ENCODE measurements around the gene GNMT. TPM values are rescaled to one million over a fixed set of nuclear protein-coding genes. Genes with fewer than 3 reads are reported as not detected.
"Not testable (repeated sequence)": the region's sequence is repeated elsewhere in the genome, so short reads cannot be mapped to it uniquely, and the experiment has no call there.

Gene GNMT
- total and polyA plus RNA-seq, 10 of the 15 experiments (the other 5 are each of a cell fraction or from before 2014, with no cell fraction given), result 0.27 to 1.1 (median 0.39) TPM

GRCh38 chr6:42940493-42941045 lies 20.0 kb upstream of the GNMT start:
- ATAC-seq, result no peak
- H3K4me1 ChIP-seq (ENCODE audit: control insufficient read depth, insufficient read depth, low read length), result peaks cover 5% of the 10 kb centered on the region
- H3K27me3 ChIP-seq (replicated peaks in 1 of 2; ENCODE audit: control insufficient read depth in 2 of 2, insufficient read depth in 2 of 2, low read length in 1 of 2), result no peaks in the 10 kb centered on the region
- H2AFZ ChIP-seq (ENCODE audit: control insufficient read depth, low read depth, low read length), result no peak overlapping the region
- no peak for FAIRE-seq
- no peak overlapping the region for H3K27ac ChIP-seq (ENCODE audit: control insufficient read depth, insufficient read depth)
- no TSS peak for BruUV-seq (replicated peaks)
- in situ Hi-C loops (cut with MboI) (no loop called here), intact Hi-C loops (cut with micrococcal nuclease; ENCODE audit: unreplicated experiment) (no loop called here)
- ChIA-PET POLR2A (interaction anchor here (0.5 to 1.1 kb wide), 6 partner anchors 10 to 1142 kb away, joined by 3 to 5 read pairs (median 3); no protein-coding TSS in a partner anchor), SMC1A (ENCODE audit: uncharacterized antibody, unreplicated experiment) (interaction anchor here (0.9 to 1.3 kb wide), 3 partner anchors 11 to 240 kb away, joined by 3 read pairs; partner anchors contain the start of gene CNPY3), RAD21 (ENCODE audit: unreplicated experiment) (no interaction called here), CTCF (interaction anchor here (1.2 to 1.5 kb wide), 2 partner anchors 39 to 203 kb away, joined by 3 to 4 read pairs; no protein-coding TSS in a partner anchor)
- no peak for DNase-seq (ENCODE audit: low read depth, low spot score)
- TF ChIP-seq RELA (IDR thresholded peaks at IDR 0.05; ENCODE audit: borderline replicate concordance, partially characterized antibody) (no peak), POLR2A (IDR thresholded peaks at IDR 0.05; ENCODE audit: low read depth, low read length) (peak; percentile 51)
- H3K36me3 ChIP-seq (ENCODE audit: control insufficient read depth in 2 of 2, insufficient read depth in 2 of 2, low read length in 1 of 2), result peaks cover 34 to 38% of the 10 kb centered on the region in 2 experiments
- WGBS (ENCODE audit: insufficient coverage, insufficient replicate concordance, low lambda C conversion rate, missing lambda C conversion rate), result 82% methylated on average over 6 of the region's 6 CpGs
- no peak overlapping the region for H3K9ac ChIP-seq (ENCODE audit: control insufficient read depth, insufficient read depth, low read length)
- H3K79me2 ChIP-seq (ENCODE audit: control insufficient read depth, insufficient read depth, low read length), result peaks cover 5% of the 10 kb centered on the region
- no peaks in the 10 kb centered on the region for H3K9me3 ChIP-seq (replicated peaks; ENCODE audit: control insufficient read depth, insufficient read depth, low read length)
- no peak overlapping the region for H3K4me3 ChIP-seq
- H4K20me1 ChIP-seq (ENCODE audit: control insufficient read depth, insufficient read depth), result peaks cover 3% of the 10 kb centered on the region; the same call in 1 of the 2 replicates
- no peak overlapping the region for H3K4me2 ChIP-seq (ENCODE audit: control insufficient read depth, insufficient read depth)

DNA sequence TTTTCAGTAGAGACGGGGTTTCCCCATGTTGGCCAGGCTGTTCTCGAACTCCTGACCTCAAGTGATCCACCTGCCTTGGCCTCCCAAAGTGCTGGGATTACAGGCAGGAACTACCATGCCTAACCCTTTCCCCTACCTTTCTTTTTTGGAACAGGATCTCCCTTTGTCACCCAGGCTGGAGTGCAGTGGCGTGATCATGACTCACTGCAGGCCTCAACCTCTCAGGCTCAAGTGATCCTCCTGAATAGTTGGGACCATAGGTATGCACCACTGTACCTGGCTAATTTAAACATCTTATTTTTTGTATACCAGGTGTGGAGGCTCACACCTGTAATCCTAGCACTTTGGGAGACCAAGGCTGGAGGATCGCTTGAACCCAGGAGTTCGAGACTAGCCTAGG lies 19.2 kb upstream of the GNMT start:
- intact Hi-C loops (cut with micrococcal nuclease; ENCODE audit: unreplicated experiment); H4K20me1 ChIP-seq (ENCODE audit: control insufficient read depth, insufficient read depth); H3K27ac ChIP-seq (ENCODE audit: control insufficient read depth, insufficient read depth); H3K4me1 ChIP-seq (ENCODE audit: control insufficient read depth, insufficient read depth, low read length); in situ Hi-C loops (cut with MboI); ATAC-seq; H3K27me3 ChIP-seq (replicated peaks in 1 of 2; ENCODE audit: control insufficient read depth in 2 of 2, insufficient read depth in 2 of 2, low read length in 1 of 2); BruUV-seq (replicated peaks); H3K9me3 ChIP-seq (replicated peaks; ENCODE audit: control insufficient read depth, insufficient read depth, low read length); H3K79me2 ChIP-seq (ENCODE audit: control insufficient read depth, insufficient read depth, low read length); FAIRE-seq; DNase-seq (ENCODE audit: low read depth, low spot score); H3K4me3 ChIP-seq; H3K4me2 ChIP-seq (ENCODE audit: control insufficient read depth, insufficient read depth); H2AFZ ChIP-seq (ENCODE audit: control insufficient read depth, low read depth, low read length); H3K9ac ChIP-seq (ENCODE audit: control insufficient read depth, insufficient read depth, low read length); CTCF ChIA-PET: not testable (repeated sequence)
- H3K36me3 ChIP-seq (ENCODE audit: control insufficient read depth in 2 of 2, insufficient read depth in 2 of 2, low read length in 1 of 2), result peaks cover 27 to 33% of the 10 kb centered on the region in 2 experiments
- POLR2A ChIA-PET, result interaction anchor here (0.5 kb wide), 1 partner anchor 37 kb away, joined by 4 read pairs; no protein-coding TSS in a partner anchor
- RAD21 ChIA-PET (ENCODE audit: unreplicated experiment), result interaction anchor here (0.6 kb wide), 1 partner anchor 501 kb away, joined by 3 read pairs; no protein-coding TSS in a partner anchor
- SMC1A ChIA-PET (ENCODE audit: uncharacterized antibody, unreplicated experiment), result interaction anchor here (0.9 to 1.3 kb wide), 2 partner anchors 12 to 40 kb away, joined by 3 read pairs; partner anchors contain the start of gene CNPY3
- 93% methylated on average over 5 of the region's 5 CpGs for WGBS (ENCODE audit: insufficient coverage, insufficient replicate concordance, low lambda C conversion rate, missing lambda C conversion rate)
